Smooth muscle cell (in vitro differentiated cells): ENCODE measurements around the gene LIMS1. TPM values are rescaled to one million over a fixed set of nuclear protein-coding genes. Genes with fewer than 3 reads are reported as not detected.
A peak's percentile ranks its signal among the peaks of the same experiment; 100 is the strongest.
"Not testable (repeated sequence)": the region's sequence is repeated elsewhere in the genome, so short reads cannot be mapped to it uniquely, and the experiment has no call there.

Experiments
- DNase-seq: peaks from one replicate; lab custom pipeline; 2025; ENCODE audit not compliant: unreplicated experiment; lab: John Stamatoyannopoulos, UW
- H2AFZ ChIP-seq: fragments of 200-600 bp; sonication (generic); 2 replicates; pipeline ENCODE4 v1.6.0; 2016; ENCODE audit warnings: antibody characterized with exemption, low read depth, mild to moderate bottlenecking
- H3F3A ChIP-seq: fragments of 200-600 bp; sonication (generic); 2 replicates; pipeline ENCODE4 v1.6.0; 2017; ENCODE audit warnings: antibody characterized with exemption, low read depth
- H3K27ac ChIP-seq: fragments of 200-600 bp; sonication (generic); 2 replicates; pipeline ENCODE4 v1.5.1; 2016; ENCODE audit warnings: low read depth, mild to moderate bottlenecking
- H3K27me3 ChIP-seq: fragments of 200-600 bp; sonication (generic); 2 replicates; pipeline ENCODE4 v1.6.1; 2016; ENCODE audit warnings: low read depth, mild to moderate bottlenecking
- H3K36me3 ChIP-seq: fragments of 200-600 bp; sonication (generic); 2 replicates; pipeline ENCODE4 v1.5.1; 2016; ENCODE audit warnings: low read depth
- H3K4me1 ChIP-seq: fragments of 200-600 bp; sonication (generic); 2 replicates; pipeline ENCODE4 v1.5.1; 2016; ENCODE audit warnings: low read depth
- H3K4me2 ChIP-seq: fragments of 200-600 bp; sonication (generic); 2 replicates; pipeline ENCODE4 v1.6.0; 2016; ENCODE audit warnings: mild to moderate bottlenecking
- H3K4me3 ChIP-seq: fragments of 200-600 bp; sonication (generic); 2 replicates; pipeline ENCODE4 v1.5.1; 2016; ENCODE audit warnings: mild to moderate bottlenecking
- H3K79me2 ChIP-seq: fragments of 200-600 bp; sonication (generic); 2 replicates; pipeline ENCODE4 v1.6.0; 2016; ENCODE audit warnings: low read depth, mild to moderate bottlenecking
- H3K9ac ChIP-seq: fragments of 200-600 bp; sonication (generic); 2 replicates; pipeline ENCODE4 v1.6.0; 2016; ENCODE audit warnings: low read depth
- H3K9me3 ChIP-seq: fragments of 200-600 bp; sonication (generic); replicated peaks from 2 replicates; pipeline ENCODE4 v1.5.1; 2016; ENCODE audit warnings: low read depth
- H4K20me1 ChIP-seq: fragments of 200-600 bp; sonication (generic); 2 replicates; pipeline ENCODE4 v1.6.0; 2016; ENCODE audit warnings: low read depth
- WGBS: methylation state at CpG from one replicate; pipeline ENCODE4 v1.1.7; 2016; ENCODE audit warnings: low lambda C conversion rate; 5-methylcytosine and 5-hydroxymethylcytosine counted together
- polyA plus RNA-seq: library from polyadenylated mRNA; unstranded; fragments of >200 nt; fragmentation: Nextera tagmentation; extraction: Ambion mirVana; gene quantifications from 2 replicates; pipeline ENCODE4 v1.2.1, GENCODE V29; 2016
- total RNA-seq: library from RNA; depleted of rRNA; stranded (reverse); fragments of >200 nt; gene quantifications from 2 replicates; pipeline ENCODE4 v1.2.3, GENCODE V29; 2014
- TF ChIP-seq, protein P1 (sequence below): fragments of 200-600 bp; sonication (generic); IDR thresholded peaks from 2 replicates; pipeline ENCODE4 v1.5.1; 2017; ENCODE audit warnings: borderline replicate concordance, mild to moderate bottlenecking, antibody characterized with exemption; ENCODE audit not compliant: insufficient read depth, poor library complexity, severe bottlenecking

The LIMS1 gene
- total and polyA plus RNA-seq, 2 experiments from 2014 or later: 56.9 to 155 TPM

- not testable (repeated sequence) for H3K4me3 ChIP-seq, H3K27me3 ChIP-seq, H2AFZ ChIP-seq, H3K4me2 ChIP-seq, H3K4me1 ChIP-seq, H3K79me2 ChIP-seq, H3K36me3 ChIP-seq, H3F3A ChIP-seq, DNase-seq, H4K20me1 ChIP-seq, H3K9ac ChIP-seq, H3K27ac ChIP-seq, H3K9me3 ChIP-seq
These were observed 9.0 kb upstream of the LIMS1 start for GRCh38 chr2:108525258-108525657.

GRCh38 chr2:108531674-108532055 is 2.6 kb upstream of the LIMS1 start:
- H2AFZ ChIP-seq: no peak overlapping the region
- no peak overlapping the region for H3K9ac ChIP-seq
- no peak overlapping the region for H3K27ac ChIP-seq
- no peak for DNase-seq
- no peak overlapping the region for H3K4me2 ChIP-seq
- peaks cover 20% of the 10 kb centered on the region for H3K4me1 ChIP-seq
- H3K9me3 ChIP-seq: no peaks in the 10 kb centered on the region
- H4K20me1 ChIP-seq: peaks cover 20% of the 10 kb centered on the region
- no peaks in the 10 kb centered on the region for H3K36me3 ChIP-seq
- TF ChIP-seq, protein P1, sequence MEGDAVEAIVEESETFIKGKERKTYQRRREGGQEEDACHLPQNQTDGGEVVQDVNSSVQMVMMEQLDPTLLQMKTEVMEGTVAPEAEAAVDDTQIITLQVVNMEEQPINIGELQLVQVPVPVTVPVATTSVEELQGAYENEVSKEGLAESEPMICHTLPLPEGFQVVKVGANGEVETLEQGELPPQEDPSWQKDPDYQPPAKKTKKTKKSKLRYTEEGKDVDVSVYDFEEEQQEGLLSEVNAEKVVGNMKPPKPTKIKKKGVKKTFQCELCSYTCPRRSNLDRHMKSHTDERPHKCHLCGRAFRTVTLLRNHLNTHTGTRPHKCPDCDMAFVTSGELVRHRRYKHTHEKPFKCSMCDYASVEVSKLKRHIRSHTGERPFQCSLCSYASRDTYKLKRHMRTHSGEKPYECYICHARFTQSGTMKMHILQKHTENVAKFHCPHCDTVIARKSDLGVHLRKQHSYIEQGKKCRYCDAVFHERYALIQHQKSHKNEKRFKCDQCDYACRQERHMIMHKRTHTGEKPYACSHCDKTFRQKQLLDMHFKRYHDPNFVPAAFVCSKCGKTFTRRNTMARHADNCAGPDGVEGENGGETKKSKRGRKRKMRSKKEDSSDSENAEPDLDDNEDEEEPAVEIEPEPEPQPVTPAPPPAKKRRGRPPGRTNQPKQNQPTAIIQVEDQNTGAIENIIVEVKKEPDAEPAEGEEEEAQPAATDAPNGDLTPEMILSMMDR: no peak
- peaks cover 33% of the 10 kb centered on the region for H3K79me2 ChIP-seq
- H3K4me3 ChIP-seq: no peak overlapping the region
- H3F3A ChIP-seq: no peaks in the 10 kb centered on the region
- 93% methylated on average over 5 of the region's 5 CpGs for WGBS
- no peaks in the 10 kb centered on the region for H3K27me3 ChIP-seq

GRCh38 chr2:108534584-108535356 is 500 bp downstream of the LIMS1 start:
- Histone ChIP-seq H3K27me3 (no peaks in the 10 kb centered on the region), H3K36me3 (no peaks in the 10 kb centered on the region), H3K4me3 (peak overlapping the region; percentile 94), H4K20me1 (peaks cover 51% of the 10 kb centered on the region), H3K27ac (peak overlapping the region; percentile 87), H3K79me2 (peaks cover 65% of the 10 kb centered on the region), H3K4me1 (peaks cover 32% of the 10 kb centered on the region), H3K9ac (peak overlapping the region; percentile 88), H3K4me2 (peak overlapping the region; percentile 91), H3K9me3 (no peaks in the 10 kb centered on the region), H3F3A (no peaks in the 10 kb centered on the region), H2AFZ (no peak overlapping the region)
- DNase-seq: peak; percentile 42
- TF ChIP-seq, protein P1: no peak
- under 1% methylated on average over 34 of the region's 57 CpGs for WGBS

DNA sequence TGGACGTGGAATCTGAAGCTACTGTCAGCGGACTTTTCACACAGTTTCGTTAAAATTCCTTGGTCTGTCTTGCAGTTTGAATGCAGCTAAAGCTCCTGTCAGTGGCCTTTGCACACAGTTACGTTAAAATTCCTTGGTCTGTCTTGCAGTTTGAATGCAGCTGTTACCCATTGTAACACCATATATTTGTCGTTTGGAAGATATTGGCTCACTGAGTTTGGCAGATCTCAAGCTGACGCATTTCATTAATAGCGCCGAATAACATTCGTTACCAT is 1.0 kb downstream of the LIMS1 start:
- peaks cover 56% of the 10 kb centered on the region for H4K20me1 ChIP-seq
- H3K27ac ChIP-seq: peak overlapping the region; percentile 87
- no peak overlapping the region for H2AFZ ChIP-seq

More for the DNA sequence above, 1.0 kb downstream of the LIMS1 start:
- H3F3A ChIP-seq: no peaks in the 10 kb centered on the region
- peaks cover 32% of the 10 kb centered on the region for H3K4me1 ChIP-seq
- no peaks in the 10 kb centered on the region for H3K9me3 ChIP-seq
- TF ChIP-seq, protein P1: no peak
- peak overlapping the region; percentile 94 for H3K4me3 ChIP-seq
- peak overlapping the region; percentile 88 for H3K9ac ChIP-seq
- peak overlapping the region; percentile 91 for H3K4me2 ChIP-seq
- peaks cover 69% of the 10 kb centered on the region for H3K79me2 ChIP-seq
- DNase-seq: no peak
- WGBS: 24% methylated on average over 9 of the region's 9 CpGs
- H3K27me3 ChIP-seq: no peaks in the 10 kb centered on the region
- H3K36me3 ChIP-seq: no peaks in the 10 kb centered on the region
